ENCODE results near the gene QDPR.
"Not testable (repeated sequence)": the region's sequence is repeated elsewhere in the genome, so short reads cannot be mapped to it uniquely, and the experiment has no call there.

Gene QDPR

DNA sequence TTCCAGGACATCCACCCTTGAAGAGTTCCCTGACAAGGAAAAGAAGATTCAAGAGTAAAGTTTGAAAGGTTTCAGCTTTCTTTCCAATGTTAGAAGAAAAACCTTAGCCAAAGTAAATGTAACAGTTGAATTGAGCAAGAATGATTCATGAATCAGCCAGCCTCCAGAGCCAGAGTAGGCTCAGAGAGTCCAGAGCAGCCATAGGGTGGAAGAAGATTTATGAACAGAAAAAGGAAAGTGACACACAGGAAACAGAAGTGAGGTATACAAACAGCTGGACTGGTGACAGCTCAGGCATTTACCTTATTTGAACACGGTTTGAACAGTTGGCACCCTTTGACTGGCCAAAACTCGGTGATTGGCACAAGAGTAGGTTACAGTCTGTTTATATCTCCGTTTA, 63.2 kb downstream of the QDPR start:
- Histone ChIP-seq H3K4me3 (no peak overlapping the region), H3K27ac (no peak overlapping the region)

DNA sequence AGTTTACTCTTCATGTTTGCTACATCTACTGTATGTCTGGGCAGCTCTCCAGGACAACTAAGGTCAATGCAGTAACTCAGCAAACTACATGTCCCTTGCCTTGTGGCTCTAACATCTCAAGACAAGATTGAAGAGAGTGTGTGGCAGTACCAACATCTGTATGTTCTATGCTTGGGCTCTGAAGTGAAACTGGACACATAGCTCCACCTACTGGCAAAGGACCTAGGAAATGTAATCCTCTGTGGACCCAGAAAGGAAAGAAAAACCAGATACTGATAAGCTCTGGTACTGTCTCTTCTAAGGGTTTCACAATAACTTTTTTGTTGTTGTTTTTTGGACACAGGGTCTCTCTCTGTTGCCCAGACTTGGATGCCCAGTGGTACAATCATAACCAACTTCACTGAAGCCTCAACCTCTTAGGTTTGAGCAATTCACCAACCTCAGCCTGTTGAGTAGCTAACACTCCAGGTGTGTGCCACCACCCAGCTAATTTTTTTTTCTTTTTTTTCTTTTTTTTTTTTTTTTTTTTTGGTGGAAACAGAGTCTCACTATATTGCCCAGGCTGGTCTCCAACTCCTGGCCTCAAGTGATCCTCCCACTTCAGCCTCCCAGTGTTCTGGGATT, 64.1 kb downstream of the QDPR start:
- Histone ChIP-seq H3K27ac (no peak overlapping the region), H3K4me3 (no peak overlapping the region)

DNA sequence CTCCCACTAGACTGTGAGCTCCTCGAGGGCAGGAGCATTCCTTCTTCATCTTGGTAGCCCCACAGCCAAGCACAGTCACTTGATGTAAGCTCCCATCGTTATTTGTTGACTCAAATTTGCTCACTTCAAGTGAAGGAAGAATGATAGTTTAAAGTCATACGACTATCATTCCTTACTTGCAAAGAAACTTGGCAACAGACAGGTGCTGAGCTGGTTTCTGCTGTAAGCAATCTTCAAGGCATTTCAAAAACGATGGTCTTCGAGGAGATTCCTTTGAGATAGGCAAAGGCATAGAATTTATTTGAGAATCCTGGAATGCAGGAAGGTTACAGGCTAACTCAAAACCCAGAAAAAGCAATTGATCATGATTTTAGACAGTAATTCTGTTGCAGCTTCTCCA, 64.8 kb downstream of the QDPR start:
- H3K4me3 ChIP-seq = no peak overlapping the region

DNA sequence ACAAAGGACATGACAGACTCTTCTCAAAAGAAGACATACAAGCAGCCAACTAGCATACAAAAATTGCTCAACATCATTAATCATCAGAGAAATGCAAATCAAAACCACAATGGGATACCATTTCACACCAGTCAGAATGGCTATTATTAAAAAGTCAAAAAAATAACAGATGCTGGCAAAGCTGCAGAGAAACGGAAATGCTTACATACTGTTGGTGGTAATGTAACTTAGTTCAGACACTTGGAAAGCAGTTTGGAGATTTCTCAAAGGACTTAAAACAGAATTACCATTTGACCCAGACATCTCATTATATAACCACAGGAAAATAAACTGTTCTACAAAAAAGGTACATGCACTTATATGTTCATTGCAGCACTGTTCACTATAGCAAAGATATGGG, 69.4 kb downstream of the QDPR start:
- H3K4me3 ChIP-seq, H3K27ac ChIP-seq: not testable (repeated sequence)

More for the DNA sequence above, 64.8 kb downstream of the QDPR start:
- H3K27ac ChIP-seq = no peak overlapping the region

DNA sequence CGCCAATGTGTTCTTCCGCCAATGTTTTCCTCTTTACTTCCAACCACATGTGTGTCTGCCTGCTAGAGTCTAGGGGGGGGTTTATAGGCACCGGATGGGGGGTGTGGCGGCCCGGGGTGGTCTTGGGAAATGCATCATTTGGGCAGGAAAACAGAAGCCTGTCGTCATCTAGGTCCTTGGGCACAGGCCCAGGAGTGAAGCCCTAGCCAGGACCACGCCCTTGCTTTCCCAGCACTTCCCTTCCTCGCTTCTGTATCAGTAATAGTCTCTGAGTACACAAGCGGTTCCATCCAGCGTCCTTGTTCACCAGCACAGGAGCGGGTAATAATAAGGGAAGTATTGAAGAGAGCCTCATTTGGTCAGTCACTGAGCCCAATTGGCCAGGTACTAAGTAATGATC, 74.5 kb downstream of the QDPR start:
- H3K4me3 ChIP-seq = no peak overlapping the region
- no peak overlapping the region for H3K27ac ChIP-seq

DNA sequence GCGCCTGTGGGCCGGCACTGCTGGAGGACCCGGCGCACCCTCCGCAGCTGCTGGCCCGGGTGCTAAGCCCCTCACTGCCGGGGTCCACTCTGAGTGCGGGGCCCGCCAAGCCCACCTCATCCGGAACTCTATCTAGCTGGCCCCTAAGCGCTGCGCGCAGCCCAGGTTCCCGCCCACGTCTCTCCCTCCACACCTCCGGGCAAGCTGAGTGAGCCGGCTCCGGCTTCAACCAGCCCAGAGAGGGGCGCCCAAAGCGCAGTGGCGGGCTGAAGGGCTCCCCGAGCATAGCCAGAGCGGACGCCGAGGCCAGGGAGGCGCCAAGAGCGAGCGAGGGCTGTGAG, 75.2 kb downstream of the QDPR start:
- no peak overlapping the region for H3K4me3 ChIP-seq
- no peak overlapping the region for H3K27ac ChIP-seq
